ENCODE results near the gene SYNPO. TPM values are rescaled to one million over a fixed set of nuclear protein-coding genes. Genes with fewer than 3 reads are reported as not detected.

The SYNPO gene
- total and polyA plus RNA-seq, 2 donors (not counting 1 experiment from before 2014, with no cell fraction given): 6.6 to 9.8 TPM

DNA sequence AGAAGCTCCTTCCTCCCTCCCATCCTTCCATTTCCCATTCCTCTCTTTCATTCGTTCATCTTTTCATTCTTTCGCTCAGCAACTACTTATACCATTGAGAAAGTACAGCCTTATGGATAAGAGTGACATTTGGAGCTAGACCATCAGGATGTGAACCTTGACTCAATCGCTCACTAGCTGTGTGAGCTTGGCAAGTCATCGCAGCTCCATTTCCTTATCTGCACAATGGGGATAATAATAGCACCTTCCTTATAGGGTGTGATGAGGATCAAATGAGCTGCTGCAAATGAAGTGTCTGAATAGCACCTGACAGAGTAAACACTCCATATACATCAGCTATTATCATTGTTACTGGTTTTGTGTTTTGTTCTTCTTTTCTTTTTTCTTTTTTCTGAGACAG lies 28.1 kb upstream of the SYNPO start:
- no peaks in the 10 kb centered on the region for H3K36me3 ChIP-seq (ENCODE audit: control insufficient read depth, insufficient read depth, low read length)
- no peak for DNase-seq (ENCODE audit: low read depth in 2 of 2)
- no peak overlapping the region for H2AFZ ChIP-seq (ENCODE audit: low read length)
- no peaks in the 10 kb centered on the region for H3K9me3 ChIP-seq (ENCODE audit: control insufficient read depth, insufficient read depth, low read depth, low read length)
- no peak overlapping the region for H3K9ac ChIP-seq (ENCODE audit: insufficient read depth, low read length)
- no peak overlapping the region for H3K4me2 ChIP-seq (ENCODE audit: extremely low read depth, insufficient read depth, low read length)
- H4K20me1 ChIP-seq (ENCODE audit: control insufficient read depth, extremely low read depth, insufficient read depth, low read length): no peaks in the 10 kb centered on the region
- no peak overlapping the region for H3K27ac ChIP-seq (ENCODE audit: insufficient read depth, low read length)
- no peaks in the 10 kb centered on the region for H3K27me3 ChIP-seq (ENCODE audit: control insufficient read depth, insufficient read depth, low read length)
- no peak overlapping the region for H3K4me3 ChIP-seq (replicated peaks in 1 of 4; ENCODE audit: control extremely low read depth in 1 of 4, insufficient read depth in 1 of 4, low read depth in 3 of 4, low read length in 4 of 4)
- TF ChIP-seq, protein P1, sequence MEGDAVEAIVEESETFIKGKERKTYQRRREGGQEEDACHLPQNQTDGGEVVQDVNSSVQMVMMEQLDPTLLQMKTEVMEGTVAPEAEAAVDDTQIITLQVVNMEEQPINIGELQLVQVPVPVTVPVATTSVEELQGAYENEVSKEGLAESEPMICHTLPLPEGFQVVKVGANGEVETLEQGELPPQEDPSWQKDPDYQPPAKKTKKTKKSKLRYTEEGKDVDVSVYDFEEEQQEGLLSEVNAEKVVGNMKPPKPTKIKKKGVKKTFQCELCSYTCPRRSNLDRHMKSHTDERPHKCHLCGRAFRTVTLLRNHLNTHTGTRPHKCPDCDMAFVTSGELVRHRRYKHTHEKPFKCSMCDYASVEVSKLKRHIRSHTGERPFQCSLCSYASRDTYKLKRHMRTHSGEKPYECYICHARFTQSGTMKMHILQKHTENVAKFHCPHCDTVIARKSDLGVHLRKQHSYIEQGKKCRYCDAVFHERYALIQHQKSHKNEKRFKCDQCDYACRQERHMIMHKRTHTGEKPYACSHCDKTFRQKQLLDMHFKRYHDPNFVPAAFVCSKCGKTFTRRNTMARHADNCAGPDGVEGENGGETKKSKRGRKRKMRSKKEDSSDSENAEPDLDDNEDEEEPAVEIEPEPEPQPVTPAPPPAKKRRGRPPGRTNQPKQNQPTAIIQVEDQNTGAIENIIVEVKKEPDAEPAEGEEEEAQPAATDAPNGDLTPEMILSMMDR (conservative IDR thresholded peaks at IDR 0.05 in 1 of 2, IDR thresholded peaks at IDR 0.05 in 1 of 2; ENCODE audit: low read depth in 1 of 2, low read length in 2 of 2): no peak
- TF ChIP-seq EZH2 (IDR thresholded peaks at IDR 0.05; ENCODE audit: low read length, missing control alignments): no peak
- no peaks in the 10 kb centered on the region for H3K79me2 ChIP-seq (ENCODE audit: control insufficient read depth, insufficient read depth, low read length)
- peaks cover 5% of the 10 kb centered on the region for H3K4me1 ChIP-seq (ENCODE audit: control insufficient read depth, extremely low read depth, insufficient read depth, low read length)

DNA sequence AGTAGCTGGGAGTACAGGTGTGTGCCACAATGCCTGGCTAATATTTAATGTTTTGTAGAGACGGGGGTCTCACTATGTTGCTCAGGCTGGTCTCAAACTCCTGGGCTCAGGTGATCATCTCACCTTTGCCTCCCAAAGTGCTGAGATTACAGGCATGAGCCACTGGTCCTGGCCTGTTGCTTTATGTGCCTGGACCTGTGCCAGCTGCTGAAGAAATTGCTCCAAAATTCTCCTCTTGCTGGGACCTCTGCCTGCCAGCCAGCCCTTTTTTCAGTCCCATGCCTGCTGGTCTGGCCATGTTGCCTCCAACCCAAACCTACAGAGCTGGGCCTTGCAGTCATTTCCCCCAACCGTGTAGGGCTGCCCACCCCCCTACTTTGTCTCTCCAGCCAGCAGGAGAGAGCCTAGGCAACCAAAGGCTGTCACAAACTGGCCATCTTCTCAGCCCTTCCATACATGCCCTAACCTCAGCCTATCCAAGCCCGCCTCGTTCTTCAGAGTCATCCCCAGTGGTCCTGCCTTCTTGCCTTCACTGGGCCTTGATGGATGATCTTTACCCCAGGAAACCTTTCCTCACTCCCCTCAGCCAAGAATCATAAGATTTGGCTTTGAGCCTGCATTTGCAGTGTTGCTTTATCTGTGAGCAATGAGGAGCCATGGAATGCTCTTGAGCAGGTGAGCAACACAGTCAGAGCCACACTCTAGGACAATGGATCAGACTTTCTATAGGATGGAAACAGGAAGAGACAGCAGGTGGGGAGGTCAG lies 27.4 kb upstream of the SYNPO start:
- Histone ChIP-seq H3K4me1 (ENCODE audit: control insufficient read depth, extremely low read depth, insufficient read depth, low read length) (peaks cover 6% of the 10 kb centered on the region), H3K4me2 (ENCODE audit: extremely low read depth, insufficient read depth, low read length) (no peak overlapping the region), H2AFZ (ENCODE audit: low read length) (no peak overlapping the region), H3K36me3 (ENCODE audit: control insufficient read depth, insufficient read depth, low read length) (no peaks in the 10 kb centered on the region), H3K27me3 (ENCODE audit: control insufficient read depth, insufficient read depth, low read length) (no peaks in the 10 kb centered on the region), H3K27ac (ENCODE audit: insufficient read depth, low read length) (no peak overlapping the region), H3K79me2 (ENCODE audit: control insufficient read depth, insufficient read depth, low read length) (no peaks in the 10 kb centered on the region), H3K9ac (ENCODE audit: insufficient read depth, low read length) (no peak overlapping the region), H4K20me1 (ENCODE audit: control insufficient read depth, extremely low read depth, insufficient read depth, low read length) (no peaks in the 10 kb centered on the region), H3K9me3 (ENCODE audit: control insufficient read depth, insufficient read depth, low read depth, low read length) (no peaks in the 10 kb centered on the region), H3K4me3 (replicated peaks in 1 of 4; ENCODE audit: control extremely low read depth in 1 of 4, insufficient read depth in 1 of 4, low read depth in 3 of 4, low read length in 4 of 4) (no peak overlapping the region)
- peak in 1 of 2 donors; percentile 61 for DNase-seq (ENCODE audit: low read depth in 2 of 2)
- TF ChIP-seq EZH2 (IDR thresholded peaks at IDR 0.05; ENCODE audit: low read length, missing control alignments): no peak
- TF ChIP-seq, protein P1 (conservative IDR thresholded peaks at IDR 0.05 in 1 of 2, IDR thresholded peaks at IDR 0.05 in 1 of 2; ENCODE audit: low read depth in 1 of 2, low read length in 2 of 2): no peak

DNA sequence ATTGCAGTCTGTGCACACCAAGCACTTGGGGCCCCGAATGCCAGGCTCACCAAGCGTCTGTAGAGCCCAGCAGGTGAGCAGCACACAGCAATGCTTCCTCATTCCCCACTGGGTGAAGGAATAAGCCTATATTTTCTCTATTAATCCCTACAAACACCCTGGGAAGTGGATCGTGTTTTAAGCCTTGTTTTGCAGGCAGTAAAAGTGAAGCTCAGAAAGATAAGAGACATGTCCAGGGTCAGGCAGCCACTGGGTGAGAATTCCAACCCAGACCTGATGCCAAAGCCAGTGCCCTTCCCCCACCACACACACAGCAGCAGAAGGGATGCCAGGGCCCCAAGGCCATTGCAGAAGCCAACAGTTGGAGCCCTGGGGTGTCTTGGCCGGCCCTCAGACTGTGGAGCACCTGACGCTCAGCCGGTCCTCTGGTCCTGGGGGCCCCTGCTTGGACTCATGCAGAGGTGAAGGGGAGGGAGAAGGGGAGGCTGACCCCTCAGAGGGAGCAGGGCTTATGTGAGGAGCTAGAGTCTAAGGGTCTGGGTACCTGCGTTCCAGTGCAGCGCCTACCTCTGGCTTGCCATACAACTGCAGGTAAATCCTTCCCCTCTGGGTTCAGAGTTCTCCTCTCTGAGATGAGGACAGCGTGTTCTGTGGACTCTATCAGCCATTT lies 26.3 kb upstream of the SYNPO start:
- H3K27ac ChIP-seq (ENCODE audit: insufficient read depth, low read length): no peak overlapping the region
- no peaks in the 10 kb centered on the region for H4K20me1 ChIP-seq (ENCODE audit: control insufficient read depth, extremely low read depth, insufficient read depth, low read length)
- H2AFZ ChIP-seq (ENCODE audit: low read length): no peak overlapping the region
- no peak overlapping the region for H3K9ac ChIP-seq (ENCODE audit: insufficient read depth, low read length)
- H3K4me2 ChIP-seq (ENCODE audit: extremely low read depth, insufficient read depth, low read length): no peak overlapping the region
- no peaks in the 10 kb centered on the region for H3K27me3 ChIP-seq (ENCODE audit: control insufficient read depth, insufficient read depth, low read length)
- peaks cover 17% of the 10 kb centered on the region for H3K4me1 ChIP-seq (ENCODE audit: control insufficient read depth, extremely low read depth, insufficient read depth, low read length)
- no peaks in the 10 kb centered on the region for H3K9me3 ChIP-seq (ENCODE audit: control insufficient read depth, insufficient read depth, low read depth, low read length)
- H3K36me3 ChIP-seq (ENCODE audit: control insufficient read depth, insufficient read depth, low read length): no peaks in the 10 kb centered on the region
- H3K4me3 ChIP-seq (replicated peaks in 1 of 4; ENCODE audit: control extremely low read depth in 1 of 4, insufficient read depth in 1 of 4, low read depth in 3 of 4, low read length in 4 of 4): no peak overlapping the region
- H3K79me2 ChIP-seq (ENCODE audit: control insufficient read depth, insufficient read depth, low read length): no peaks in the 10 kb centered on the region
- no peak for DNase-seq (ENCODE audit: low read depth in 2 of 2)
- no peak for TF ChIP-seq EZH2 (IDR thresholded peaks at IDR 0.05; ENCODE audit: low read length, missing control alignments)
- TF ChIP-seq, protein P1 (conservative IDR thresholded peaks at IDR 0.05 in 1 of 2, IDR thresholded peaks at IDR 0.05 in 1 of 2; ENCODE audit: low read depth in 1 of 2, low read length in 2 of 2): no peak

Measured in fibroblast of lung (primary cell).